ENCODE measurements around the gene CFTR. TPM values are rescaled to one million over a fixed set of nuclear protein-coding genes. Genes with fewer than 3 reads are reported as not detected.
A peak's percentile ranks its signal among the peaks of the same experiment; 100 is the strongest.

Gene CFTR
- total RNA-seq, 2 experiments from 2014 or later = not detected

DNA sequence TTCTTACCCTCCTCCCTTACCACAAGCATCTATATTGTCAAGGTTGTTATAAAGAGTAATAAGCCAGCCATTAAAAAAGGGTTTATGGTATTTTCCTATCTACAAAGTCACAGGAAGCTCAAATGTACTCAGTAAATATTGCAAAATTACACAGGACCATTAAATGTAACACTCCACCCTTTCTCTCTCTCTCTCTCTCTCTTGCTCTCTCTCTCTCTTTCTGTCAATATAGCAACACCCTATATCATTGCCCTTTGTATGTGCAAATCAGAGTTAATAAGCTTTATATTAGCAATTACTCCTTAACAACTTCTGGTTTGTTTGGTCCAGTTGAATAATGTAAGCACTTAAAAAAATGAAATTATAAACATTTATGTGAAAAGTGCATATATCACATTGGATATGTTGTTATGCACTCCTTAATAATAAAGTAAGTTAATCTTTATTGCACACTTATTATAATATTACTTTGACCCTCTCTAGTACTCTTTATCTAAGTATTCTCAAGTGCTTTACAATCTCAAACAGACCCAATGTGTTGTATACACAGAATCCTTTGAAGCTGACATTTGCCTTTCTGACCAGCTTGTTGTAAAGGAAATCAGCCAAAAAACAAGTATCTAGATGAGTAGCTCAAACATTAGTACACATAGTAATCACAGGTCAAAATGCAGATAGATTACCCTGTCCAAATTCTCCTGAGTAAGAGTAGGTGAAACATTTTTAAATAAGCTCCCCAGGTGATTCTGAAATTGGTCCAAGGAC lies 93.2 kb downstream of the CFTR start:
- ATAC-seq (no peak), DNase-seq (no peak)
- H3K9me3 Mint-ChIP-seq (ENCODE audit: low read depth) = no peaks in the 10 kb centered on the region
- H3K27ac Mint-ChIP-seq = no peak overlapping the region
- H3K27me3 Mint-ChIP-seq = no peaks in the 10 kb centered on the region
- no peaks in the 10 kb centered on the region for H3K36me3 Mint-ChIP-seq
- no peak overlapping the region for H3K4me3 Mint-ChIP-seq
- CTCF ChIA-PET = no interaction called here
- H3K4me1 Mint-ChIP-seq = no peaks in the 10 kb centered on the region

- CTCF ChIA-PET = no interaction called here
- Mint-ChIP-seq H3K4me3 (no peak overlapping the region), H3K36me3 (no peaks in the 10 kb centered on the region), H3K4me1 (no peaks in the 10 kb centered on the region), H3K27ac (no peak overlapping the region), H3K9me3 (ENCODE audit: low read depth) (no peaks in the 10 kb centered on the region), H3K27me3 (no peaks in the 10 kb centered on the region)
- ATAC-seq = no peak
- DNase-seq = no peak
Observed at GRCh38 chr7:117581424-117581823, 101.6 kb downstream of the CFTR start.

DNA sequence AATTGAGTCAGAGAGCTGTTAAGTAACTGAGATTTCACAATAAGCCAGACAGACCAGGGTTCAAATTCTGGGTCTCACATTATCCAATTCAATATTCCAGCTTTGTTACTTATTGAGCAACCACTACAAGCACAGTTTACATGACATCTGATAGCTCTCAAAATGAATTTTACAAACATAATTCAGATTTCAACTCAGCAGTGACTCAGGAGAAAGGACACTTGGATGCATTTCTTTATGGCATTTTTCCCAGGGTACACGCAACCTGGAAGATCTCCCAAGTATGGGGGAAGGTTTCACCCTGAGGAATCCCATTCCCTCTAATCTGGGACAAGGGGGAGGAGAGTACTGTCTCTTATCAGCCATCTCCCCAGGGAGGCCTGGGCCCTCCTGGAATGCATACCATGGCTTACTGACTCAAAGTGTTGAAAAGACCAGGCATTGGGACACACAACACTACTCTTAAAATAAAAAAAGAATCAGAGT lies 102.4 kb downstream of the CFTR start:
- H3K27ac Mint-ChIP-seq = no peak overlapping the region
- no peaks in the 10 kb centered on the region for H3K36me3 Mint-ChIP-seq
- DNase-seq = no peak
- H3K4me3 Mint-ChIP-seq = no peak overlapping the region
- no peaks in the 10 kb centered on the region for H3K27me3 Mint-ChIP-seq
- ATAC-seq = no peak
- CTCF ChIA-PET = no interaction called here
- no peaks in the 10 kb centered on the region for H3K9me3 Mint-ChIP-seq (ENCODE audit: low read depth)
- H3K4me1 Mint-ChIP-seq = no peaks in the 10 kb centered on the region

- Mint-ChIP-seq H3K27me3 (peaks cover 2% of the 10 kb centered on the region), H3K27ac (no peak overlapping the region), H3K9me3 (ENCODE audit: low read depth) (no peaks in the 10 kb centered on the region), H3K36me3 (no peaks in the 10 kb centered on the region), H3K4me3 (no peak overlapping the region), H3K4me1 (peaks cover 7% of the 10 kb centered on the region)
- CTCF ChIA-PET = no interaction called here
- ATAC-seq (no peak), DNase-seq (no peak)
Observed at GRCh38 chr7:117587931-117588330, 108.1 kb downstream of the CFTR start.

DNA sequence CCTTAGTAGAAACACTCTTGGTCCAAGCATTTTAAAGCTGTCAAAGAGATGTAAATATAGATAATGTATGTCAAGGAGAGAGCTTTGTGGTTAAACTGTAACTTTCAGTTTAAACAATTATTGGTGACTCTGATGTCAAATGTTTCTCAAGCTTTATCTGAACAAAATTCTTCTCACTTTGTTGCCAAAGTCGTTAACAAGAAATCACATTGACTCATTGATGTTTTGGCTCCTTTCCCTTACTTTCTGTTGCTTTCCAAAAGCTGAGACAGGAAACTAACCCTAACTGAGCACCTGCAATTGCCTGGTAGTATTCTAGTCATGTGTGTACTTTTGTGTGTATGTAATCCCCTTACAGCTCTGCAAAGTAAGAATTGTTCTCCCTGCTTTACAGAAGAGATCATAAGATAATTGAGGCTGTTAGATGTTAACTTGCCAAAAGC lies 108.5 kb downstream of the CFTR start:
- Mint-ChIP-seq H3K27me3 (peaks cover 2% of the 10 kb centered on the region), H3K4me3 (no peak overlapping the region), H3K9me3 (ENCODE audit: low read depth) (no peaks in the 10 kb centered on the region), H3K36me3 (no peaks in the 10 kb centered on the region), H3K4me1 (peaks cover 7% of the 10 kb centered on the region), H3K27ac (no peak overlapping the region)
- CTCF ChIA-PET = no interaction called here
- DNase-seq = no peak
- ATAC-seq = peak; percentile 33

DNA sequence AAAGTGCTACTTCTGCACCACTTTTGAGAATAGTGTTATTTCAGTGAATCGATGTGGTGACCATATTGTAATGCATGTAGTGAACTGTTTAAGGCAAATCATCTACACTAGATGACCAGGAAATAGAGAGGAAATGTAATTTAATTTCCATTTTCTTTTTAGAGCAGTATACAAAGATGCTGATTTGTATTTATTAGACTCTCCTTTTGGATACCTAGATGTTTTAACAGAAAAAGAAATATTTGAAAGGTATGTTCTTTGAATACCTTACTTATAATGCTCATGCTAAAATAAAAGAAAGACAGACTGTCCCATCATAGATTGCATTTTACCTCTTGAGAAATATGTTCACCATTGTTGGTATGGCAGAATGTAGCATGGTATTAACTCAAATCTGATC lies 110.4 kb downstream of the CFTR start:
- Mint-ChIP-seq H3K4me3 (no peak overlapping the region), H3K27ac (no peak overlapping the region), H3K27me3 (peaks cover 2% of the 10 kb centered on the region), H3K36me3 (no peaks in the 10 kb centered on the region), H3K9me3 (ENCODE audit: low read depth) (no peaks in the 10 kb centered on the region), H3K4me1 (peaks cover 7% of the 10 kb centered on the region)
- no peak for DNase-seq
- CTCF ChIA-PET = no interaction called here
- no peak for ATAC-seq

DNA sequence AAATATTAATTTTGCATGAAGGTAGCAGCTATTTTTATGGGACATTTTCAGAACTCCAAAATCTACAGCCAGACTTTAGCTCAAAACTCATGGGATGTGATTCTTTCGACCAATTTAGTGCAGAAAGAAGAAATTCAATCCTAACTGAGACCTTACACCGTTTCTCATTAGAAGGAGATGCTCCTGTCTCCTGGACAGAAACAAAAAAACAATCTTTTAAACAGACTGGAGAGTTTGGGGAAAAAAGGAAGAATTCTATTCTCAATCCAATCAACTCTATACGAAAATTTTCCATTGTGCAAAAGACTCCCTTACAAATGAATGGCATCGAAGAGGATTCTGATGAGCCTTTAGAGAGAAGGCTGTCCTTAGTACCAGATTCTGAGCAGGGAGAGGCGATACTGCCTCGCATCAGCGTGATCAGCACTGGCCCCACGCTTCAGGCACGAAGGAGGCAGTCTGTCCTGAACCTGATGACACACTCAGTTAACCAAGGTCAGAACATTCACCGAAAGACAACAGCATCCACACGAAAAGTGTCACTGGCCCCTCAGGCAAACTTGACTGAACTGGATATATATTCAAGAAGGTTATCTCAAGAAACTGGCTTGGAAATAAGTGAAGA lies 112.3 kb downstream of the CFTR start:
- Mint-ChIP-seq H3K9me3 (ENCODE audit: low read depth) (no peaks in the 10 kb centered on the region), H3K4me1 (peaks cover 7% of the 10 kb centered on the region), H3K36me3 (no peaks in the 10 kb centered on the region), H3K4me3 (no peak overlapping the region), H3K27me3 (peaks cover 2% of the 10 kb centered on the region), H3K27ac (no peak overlapping the region)
- no peak for DNase-seq
- ATAC-seq = no peak
- CTCF ChIA-PET = no interaction called here

- Mint-ChIP-seq H3K36me3 (no peaks in the 10 kb centered on the region), H3K4me1 (no peaks in the 10 kb centered on the region), H3K9me3 (ENCODE audit: low read depth) (no peaks in the 10 kb centered on the region), H3K27me3 (peaks cover 2% of the 10 kb centered on the region), H3K4me3 (no peak overlapping the region), H3K27ac (no peak overlapping the region)
- CTCF ChIA-PET = no interaction called here
- DNase-seq (no peak), ATAC-seq (no peak)
Observed at GRCh38 chr7:117596134-117596533, 116.3 kb downstream of the CFTR start.

DNA sequence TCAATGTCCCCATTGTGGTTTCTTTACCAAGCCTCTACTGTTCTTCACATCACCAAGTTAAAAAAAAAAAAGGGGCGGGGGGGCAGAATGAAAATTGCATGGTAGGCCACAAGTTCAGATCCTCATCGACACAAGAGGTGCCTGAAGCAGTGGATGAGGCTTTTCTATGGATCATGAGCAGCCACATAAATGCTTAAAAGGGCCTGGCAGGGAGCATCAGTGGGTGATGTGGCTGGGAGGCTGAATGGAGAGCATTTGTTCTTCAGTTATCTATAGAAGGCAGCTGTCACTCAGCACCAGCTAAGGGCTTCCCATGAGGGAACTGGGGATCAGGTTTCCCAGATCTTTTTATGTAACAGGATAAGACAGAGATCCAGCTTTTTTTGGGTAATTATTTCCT lies 117.9 kb downstream of the CFTR start:
- CTCF ChIA-PET = no interaction called here
- Mint-ChIP-seq H3K9me3 (ENCODE audit: low read depth) (no peaks in the 10 kb centered on the region), H3K4me1 (no peaks in the 10 kb centered on the region), H3K27ac (no peak overlapping the region), H3K4me3 (no peak overlapping the region), H3K27me3 (no peaks in the 10 kb centered on the region), H3K36me3 (no peaks in the 10 kb centered on the region)
- DNase-seq (no peak), ATAC-seq (no peak)

- DNase-seq (no peak), ATAC-seq (no peak)
- Mint-ChIP-seq H3K36me3 (no peaks in the 10 kb centered on the region), H3K4me1 (no peaks in the 10 kb centered on the region), H3K9me3 (ENCODE audit: low read depth) (no peaks in the 10 kb centered on the region), H3K27ac (no peak overlapping the region), H3K4me3 (no peak overlapping the region), H3K27me3 (no peaks in the 10 kb centered on the region)
- CTCF ChIA-PET = no interaction called here
Observed at GRCh38 chr7:117600911-117601310, 121.1 kb downstream of the CFTR start.

DNA sequence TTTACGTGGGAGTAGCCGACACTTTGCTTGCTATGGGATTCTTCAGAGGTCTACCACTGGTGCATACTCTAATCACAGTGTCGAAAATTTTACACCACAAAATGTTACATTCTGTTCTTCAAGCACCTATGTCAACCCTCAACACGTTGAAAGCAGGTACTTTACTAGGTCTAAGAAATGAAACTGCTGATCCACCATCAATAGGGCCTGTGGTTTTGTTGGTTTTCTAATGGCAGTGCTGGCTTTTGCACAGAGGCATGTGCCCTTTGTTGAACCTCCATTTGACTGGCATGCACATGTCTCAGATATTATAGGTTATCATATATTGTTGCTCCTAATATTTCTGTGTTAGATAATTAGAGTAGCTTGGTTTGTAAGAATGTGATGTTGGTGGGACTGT lies 123.8 kb downstream of the CFTR start:
- no peak overlapping the region for H3K4me3 Mint-ChIP-seq
- H3K9me3 Mint-ChIP-seq (ENCODE audit: low read depth) = no peaks in the 10 kb centered on the region
- H3K27me3 Mint-ChIP-seq = no peaks in the 10 kb centered on the region
- H3K4me1 Mint-ChIP-seq = no peaks in the 10 kb centered on the region
- DNase-seq = no peak
- H3K36me3 Mint-ChIP-seq = no peaks in the 10 kb centered on the region
- H3K27ac Mint-ChIP-seq = no peak overlapping the region
- ATAC-seq = no peak
- CTCF ChIA-PET = no interaction called here

- CTCF ChIA-PET = no interaction called here
- H3K27ac Mint-ChIP-seq = no peak overlapping the region
- ATAC-seq (no peak), DNase-seq (no peak)
- no peaks in the 10 kb centered on the region for H3K4me1 Mint-ChIP-seq
- no peak overlapping the region for H3K4me3 Mint-ChIP-seq
- no peaks in the 10 kb centered on the region for H3K36me3 Mint-ChIP-seq
- H3K9me3 Mint-ChIP-seq (ENCODE audit: low read depth) = no peaks in the 10 kb centered on the region
- no peaks in the 10 kb centered on the region for H3K27me3 Mint-ChIP-seq
Observed at GRCh38 chr7:117605712-117606111, 125.9 kb downstream of the CFTR start.

- CTCF ChIA-PET = no interaction called here
- H3K9me3 Mint-ChIP-seq (ENCODE audit: low read depth) = no peaks in the 10 kb centered on the region
- no peak for DNase-seq
- H3K4me1 Mint-ChIP-seq = no peaks in the 10 kb centered on the region
- H3K36me3 Mint-ChIP-seq = no peaks in the 10 kb centered on the region
- no peak for ATAC-seq
- no peak overlapping the region for H3K4me3 Mint-ChIP-seq
- H3K27me3 Mint-ChIP-seq = no peaks in the 10 kb centered on the region
- no peak overlapping the region for H3K27ac Mint-ChIP-seq
Observed at GRCh38 chr7:117606132-117606531, 126.3 kb downstream of the CFTR start.

- ATAC-seq = no peak
- Mint-ChIP-seq H3K36me3 (no peaks in the 10 kb centered on the region), H3K27me3 (no peaks in the 10 kb centered on the region), H3K4me3 (no peak overlapping the region), H3K4me1 (no peaks in the 10 kb centered on the region), H3K27ac (no peak overlapping the region), H3K9me3 (ENCODE audit: low read depth) (no peaks in the 10 kb centered on the region)
- DNase-seq = no peak
- CTCF ChIA-PET = no interaction called here
Observed at GRCh38 chr7:117610396-117610795, 130.6 kb downstream of the CFTR start.
